ENCODE measurements around the gene NCF4. TPM values are rescaled to one million over a fixed set of nuclear protein-coding genes. Genes with fewer than 3 reads are reported as not detected.

Gene NCF4
- total and polyA plus RNA-seq, 7 donors, result 1.5 to 4.3 (median 2.6) TPM

DNA sequence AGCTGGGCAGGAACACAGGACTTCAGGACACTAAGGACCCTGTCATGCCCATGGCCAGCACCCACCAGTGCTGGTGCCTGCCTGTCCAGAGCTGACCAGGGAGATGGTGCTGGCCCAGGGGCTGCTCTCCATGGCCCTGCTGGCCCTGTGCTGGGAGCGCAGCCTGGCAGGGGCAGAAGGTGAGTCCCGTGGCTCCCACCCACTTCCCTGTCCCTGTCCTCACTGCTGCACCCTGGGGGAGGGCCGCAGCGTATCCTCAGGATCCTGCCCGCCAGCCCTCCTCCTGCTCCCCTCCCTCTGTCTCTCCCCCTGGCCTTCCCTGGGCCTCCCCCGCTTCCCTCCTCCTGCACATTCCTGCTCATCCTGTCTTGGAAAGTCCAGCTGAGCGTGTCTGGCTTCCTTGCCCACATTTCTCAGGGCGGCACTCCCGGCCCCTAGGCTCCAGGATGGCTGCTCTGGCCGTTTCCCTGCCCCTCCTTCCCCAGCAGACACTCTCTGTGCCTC is 61.4 kb downstream of the NCF4 start:
- H3K36me3 ChIP-seq (ENCODE audit: insufficient read depth in 1 of 2, low read depth in 1 of 2), result no peaks in the 10 kb centered on the region
- intact Hi-C loops (cut with DNase I), result no loop called here
- peaks cover 4% of the 10 kb centered on the region for H3K9me3 ChIP-seq
- TF ChIP-seq, protein P1, sequence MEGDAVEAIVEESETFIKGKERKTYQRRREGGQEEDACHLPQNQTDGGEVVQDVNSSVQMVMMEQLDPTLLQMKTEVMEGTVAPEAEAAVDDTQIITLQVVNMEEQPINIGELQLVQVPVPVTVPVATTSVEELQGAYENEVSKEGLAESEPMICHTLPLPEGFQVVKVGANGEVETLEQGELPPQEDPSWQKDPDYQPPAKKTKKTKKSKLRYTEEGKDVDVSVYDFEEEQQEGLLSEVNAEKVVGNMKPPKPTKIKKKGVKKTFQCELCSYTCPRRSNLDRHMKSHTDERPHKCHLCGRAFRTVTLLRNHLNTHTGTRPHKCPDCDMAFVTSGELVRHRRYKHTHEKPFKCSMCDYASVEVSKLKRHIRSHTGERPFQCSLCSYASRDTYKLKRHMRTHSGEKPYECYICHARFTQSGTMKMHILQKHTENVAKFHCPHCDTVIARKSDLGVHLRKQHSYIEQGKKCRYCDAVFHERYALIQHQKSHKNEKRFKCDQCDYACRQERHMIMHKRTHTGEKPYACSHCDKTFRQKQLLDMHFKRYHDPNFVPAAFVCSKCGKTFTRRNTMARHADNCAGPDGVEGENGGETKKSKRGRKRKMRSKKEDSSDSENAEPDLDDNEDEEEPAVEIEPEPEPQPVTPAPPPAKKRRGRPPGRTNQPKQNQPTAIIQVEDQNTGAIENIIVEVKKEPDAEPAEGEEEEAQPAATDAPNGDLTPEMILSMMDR (IDR thresholded peaks at IDR 0.05), result no peak
- 38 to 43% (median 42%) methylated on average over 10 of the region's 10 CpGs for WGBS, 3 donors
- no peaks in the 10 kb centered on the region for H3K4me1 ChIP-seq
- H3K27ac ChIP-seq, result no peak overlapping the region
- DNase-seq (no peak), ATAC-seq (no peak)
- H3K27me3 ChIP-seq (ENCODE audit: insufficient read depth in 3 of 3, low read length in 2 of 3), result peaks cover 0 to 41% (median 6%) of the 10 kb centered on the region in 3 donors
- no peak overlapping the region for H3K4me3 ChIP-seq

DNA sequence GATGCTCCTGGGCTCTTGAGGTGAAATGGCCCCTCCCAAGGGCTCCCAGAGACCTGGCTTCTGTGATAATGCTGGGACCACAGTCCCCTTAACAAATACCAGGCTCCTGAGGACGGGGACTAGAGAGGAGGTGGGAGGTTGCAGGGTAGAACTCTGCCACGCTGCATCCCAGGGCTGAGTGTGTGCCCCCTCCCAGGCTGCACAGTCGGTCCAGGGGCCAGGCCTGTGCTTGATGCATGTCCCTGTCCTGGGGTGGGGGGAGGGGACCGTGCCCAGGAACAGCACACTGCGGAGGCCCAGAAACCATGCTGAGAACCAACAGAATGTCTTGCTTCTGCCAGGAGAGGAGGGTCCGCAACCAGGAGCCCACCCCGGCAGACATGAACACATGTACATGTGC is 61.9 kb downstream of the NCF4 start:
- Histone ChIP-seq H3K4me1 (no peaks in the 10 kb centered on the region), H3K9me3 (peaks cover 4% of the 10 kb centered on the region), H3K27ac (no peak overlapping the region), H3K4me3 (no peak overlapping the region), H3K27me3 (ENCODE audit: insufficient read depth in 3 of 3, low read length in 2 of 3) (peaks cover 0 to 46% (median 6%) of the 10 kb centered on the region in 3 donors), H3K36me3 (ENCODE audit: insufficient read depth in 1 of 2, low read depth in 1 of 2) (no peaks in the 10 kb centered on the region)
- TF ChIP-seq, protein P1 (IDR thresholded peaks at IDR 0.05), result no peak
- DNase-seq (no peak), ATAC-seq (no peak)
- WGBS, 3 donors, result 72 to 79% (median 75%) methylated on average over 7 of the region's 7 CpGs
- intact Hi-C loops (cut with DNase I), result no loop called here

DNA sequence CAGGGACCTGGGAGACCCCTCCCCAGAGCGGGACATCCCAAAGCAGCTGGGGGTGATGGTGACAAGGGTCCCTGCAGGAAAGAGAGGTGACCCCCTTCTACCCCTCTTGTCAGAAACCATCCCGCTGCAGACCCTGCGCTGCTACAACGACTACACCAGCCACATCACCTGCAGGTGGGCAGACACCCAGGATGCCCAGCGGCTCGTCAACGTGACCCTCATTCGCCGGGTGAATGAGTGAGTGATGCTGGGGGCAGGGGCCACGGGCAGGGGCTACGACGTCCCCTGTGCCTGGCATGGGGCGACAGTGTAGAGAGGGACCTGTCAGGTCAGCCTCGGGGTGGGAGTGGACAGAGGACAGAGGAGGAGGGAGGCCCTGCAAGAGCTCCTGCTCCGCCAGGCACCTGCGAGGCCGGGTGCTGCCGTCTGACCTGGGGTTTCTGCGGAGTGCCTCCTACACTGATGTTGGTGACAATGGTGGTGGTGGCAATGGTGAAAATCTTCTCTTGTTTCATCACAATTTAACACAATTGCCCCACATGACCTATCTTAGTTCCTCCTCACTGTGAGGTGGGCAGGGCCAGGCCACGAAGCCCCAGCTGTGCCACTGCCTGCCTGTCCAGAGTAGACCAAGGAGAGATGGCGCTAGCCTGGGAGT is 62.5 kb downstream of the NCF4 start:
- H3K27me3 ChIP-seq (ENCODE audit: insufficient read depth in 3 of 3, low read length in 2 of 3), result peaks cover 0 to 50% (median 6%) of the 10 kb centered on the region in 3 donors
- WGBS, 3 donors, result 83 to 86% (median 85%) methylated on average over 17 to 21 of the region's 21 CpGs
- ATAC-seq, result no peak

DNA sequence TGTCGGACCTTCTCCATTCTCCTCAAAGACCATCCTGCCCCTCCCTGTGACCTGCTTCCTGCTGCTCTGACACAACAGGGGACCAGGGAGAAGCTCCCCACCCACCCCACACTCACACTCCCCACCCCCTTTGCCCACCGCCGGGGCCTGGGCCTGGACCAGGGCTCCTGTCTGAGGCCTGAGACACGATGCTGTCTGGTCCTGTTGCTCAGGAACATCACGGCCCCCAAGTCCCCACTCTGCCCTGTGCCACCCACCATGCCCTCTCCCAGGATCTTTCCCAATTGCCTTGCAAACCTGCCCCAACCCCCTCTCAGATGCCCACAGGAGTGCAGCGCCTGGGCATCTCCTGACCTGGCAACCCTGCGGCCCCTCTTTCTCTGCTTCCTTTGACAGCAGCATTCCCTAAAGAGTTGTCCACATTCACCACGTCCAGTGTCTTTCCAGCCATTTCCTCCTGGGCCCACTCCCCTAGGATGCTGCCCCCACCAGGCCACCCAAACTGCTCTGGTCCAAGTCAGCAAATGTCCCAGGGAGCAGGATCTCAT is 63.4 kb downstream of the NCF4 start:
- intact Hi-C loops (cut with DNase I), result no loop called here
- 73 to 79% (median 76%) methylated on average over 6 to 8 of the region's 8 CpGs for WGBS, 3 donors
- no peaks in the 10 kb centered on the region for H3K36me3 ChIP-seq (ENCODE audit: insufficient read depth in 1 of 2, low read depth in 1 of 2)

More for the DNA sequence above, 62.5 kb downstream of the NCF4 start:
- H3K36me3 ChIP-seq (ENCODE audit: insufficient read depth in 1 of 2, low read depth in 1 of 2), result no peaks in the 10 kb centered on the region
- no peaks in the 10 kb centered on the region for H3K4me1 ChIP-seq
- no peak overlapping the region for H3K4me3 ChIP-seq
- DNase-seq, result no peak
- no peak overlapping the region for H3K27ac ChIP-seq
- TF ChIP-seq, protein P1 (IDR thresholded peaks at IDR 0.05), result no peak
- intact Hi-C loops (cut with DNase I), result no loop called here
- peaks cover 4% of the 10 kb centered on the region for H3K9me3 ChIP-seq

More for the DNA sequence above, 63.4 kb downstream of the NCF4 start:
- Histone ChIP-seq H3K4me3 (no peak overlapping the region), H3K27ac (no peak overlapping the region), H3K4me1 (no peaks in the 10 kb centered on the region), H3K27me3 (ENCODE audit: insufficient read depth in 3 of 3, low read length in 2 of 3) (peaks cover 0 to 60% (median 3%) of the 10 kb centered on the region in 3 donors), H3K9me3 (no peaks in the 10 kb centered on the region)
- DNase-seq (no peak), ATAC-seq (no peak)
- TF ChIP-seq, protein P1 (IDR thresholded peaks at IDR 0.05), result no peak
